ENCODE data around the gene PLPPR5.

- no peak for TF ChIP-seq NR2C1 (IDR thresholded peaks at IDR 0.05)
- TF ChIP-seq NR2C1 (tag; IDR thresholded peaks at IDR 0.05), result no peak
- TF ChIP-seq CREM (IDR thresholded peaks at IDR 0.05; ENCODE audit: low read depth), result no peak
- no peak for TF ChIP-seq JUND (IDR thresholded peaks at IDR 0.05; ENCODE audit: borderline replicate concordance, low read depth, low read length)
- TF ChIP-seq JUND (tag; IDR thresholded peaks at IDR 0.05; ENCODE audit: borderline replicate concordance, low read depth, low read length), result no peak
- TF ChIP-seq NR3C1 (CRISPR knock-in tag; IDR thresholded peaks at IDR 0.05), result no peak
- TF ChIP-seq MAFK (IDR thresholded peaks at IDR 0.05; ENCODE audit: low read length), result no peak
- no peak for TF ChIP-seq ZNF75A (CRISPR knock-in tag; IDR thresholded peaks at IDR 0.05)
These were observed 97.9 kb downstream of the PLPPR5 start for GRCh38 chr1:98906809-98907208.
